ENCODE results near the gene EIF3I.
"Not testable (repeated sequence)": the region's sequence is repeated elsewhere in the genome, so short reads cannot be mapped to it uniquely, and the experiment has no call there.

EIF3I gene

DNA sequence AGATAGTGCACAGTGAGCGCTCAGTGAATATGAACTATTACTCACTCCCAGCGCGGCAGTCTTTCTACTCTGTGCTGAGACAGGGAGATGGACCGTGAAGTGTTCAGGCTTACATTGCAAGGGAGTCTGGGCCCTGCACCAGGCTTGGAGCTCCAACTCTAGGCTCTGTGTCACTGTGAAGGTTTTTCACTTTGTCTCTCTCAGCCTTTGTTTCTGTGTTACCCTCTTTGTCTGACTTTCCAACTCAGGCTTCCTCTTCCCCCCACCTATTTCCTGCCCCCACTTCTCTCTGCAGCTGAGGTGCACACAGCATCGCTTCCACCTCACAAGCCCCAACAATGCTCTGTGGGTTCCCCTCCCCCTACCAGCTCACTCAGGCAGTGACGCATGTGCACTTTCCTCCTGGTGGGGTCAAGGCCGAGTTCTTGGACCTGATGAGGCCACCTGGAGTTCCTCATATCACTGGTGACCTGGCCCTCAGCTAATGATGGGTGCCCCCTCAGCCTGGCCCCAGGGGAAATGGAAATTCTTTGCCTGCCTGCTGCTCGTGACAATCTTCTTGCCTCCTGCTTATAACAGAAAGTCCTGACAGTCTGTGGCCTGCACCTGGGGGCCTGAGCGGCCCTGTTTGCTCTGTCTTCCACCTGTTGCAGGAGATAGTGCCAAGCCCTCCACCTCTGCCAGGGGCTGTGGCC is 27.8 kb downstream of the EIF3I start:
- ATAC-seq (replicated peaks) (peak; percentile 82), DNase-seq (peak; percentile 76 to 82 (median 79))
- H3K27me3 Mint-ChIP-seq = no peaks in the 10 kb centered on the region
- no peaks in the 10 kb centered on the region for H3K9me3 Mint-ChIP-seq
- H3K36me3 Mint-ChIP-seq (ENCODE audit: insufficient read depth) = peaks cover 43% of the 10 kb centered on the region
- H3K4me1 Mint-ChIP-seq (ENCODE audit: low read depth in 2 of 2) = peaks cover 52 to 64% of the 10 kb centered on the region in 2 donors
- H3K27ac Mint-ChIP-seq = peak overlapping the region; percentile 97 to 98
- H3K4me3 Mint-ChIP-seq = peak overlapping the region; percentile 88 to 96

DNA sequence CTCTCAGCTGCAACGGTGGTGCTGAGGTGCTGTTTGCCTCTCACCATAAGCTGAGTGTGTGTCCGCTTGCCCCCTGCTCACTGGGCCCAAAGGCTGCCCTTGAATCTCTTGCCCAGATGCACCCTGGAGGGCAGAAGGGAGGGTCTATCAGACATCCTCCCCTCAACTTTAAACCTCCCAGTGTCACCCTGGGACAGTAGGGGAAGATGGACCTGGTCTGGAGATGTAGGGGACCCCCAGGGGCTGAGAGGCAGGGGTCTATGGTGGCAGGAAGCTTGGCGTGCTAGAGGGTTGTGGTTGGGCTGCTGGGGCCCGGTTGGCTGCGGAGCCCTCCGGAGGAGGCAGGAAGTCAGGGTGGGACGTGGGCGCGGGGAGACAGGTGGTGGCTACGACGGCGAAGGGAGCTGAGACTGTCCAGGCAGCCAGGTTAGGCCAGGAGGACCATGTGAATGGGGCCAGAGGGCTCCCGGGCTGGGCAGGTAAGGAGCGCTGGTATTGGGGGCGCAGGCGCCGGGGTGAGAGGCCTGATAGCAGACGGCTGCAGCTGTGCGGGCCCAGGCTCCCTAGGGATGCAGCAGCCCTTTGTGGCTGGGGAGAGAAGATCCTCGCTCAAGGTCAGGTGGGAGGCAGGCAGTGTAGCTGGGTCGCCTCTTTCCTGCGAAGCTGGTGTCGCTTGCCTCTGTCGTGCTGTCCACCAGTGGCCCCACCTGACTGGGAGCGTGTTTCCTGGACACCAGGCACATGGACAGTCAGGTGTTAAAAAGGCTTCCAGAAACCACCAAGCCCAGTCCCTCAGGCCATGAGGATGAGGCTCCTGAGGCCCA is 28.9 kb downstream of the EIF3I start, which contains the start of gene LCK:
Gene LCK (plus strand): TSS at position 373 of the 824 bp plus-strand sequence. CDS start 23,065 bp downstream, outside the sequence.
- no peaks in the 10 kb centered on the region for H3K9me3 Mint-ChIP-seq
- peak within 1 kb of the TSS; percentile 88 to 96 for H3K4me3 Mint-ChIP-seq
- H3K27me3 Mint-ChIP-seq = no peaks in the 10 kb centered on the region
- peaks cover 58 to 69% of the 10 kb centered on the region in 2 donors for H3K4me1 Mint-ChIP-seq (ENCODE audit: low read depth in 2 of 2)
- peaks cover 51% of the 10 kb centered on the region for H3K36me3 Mint-ChIP-seq (ENCODE audit: insufficient read depth)
- peak; percentile 33 to 53 (median 51) for DNase-seq
- peak within 1 kb of the TSS; percentile 97 to 98 for H3K27ac Mint-ChIP-seq
- ATAC-seq (replicated peaks) = peak; percentile 21

DNA sequence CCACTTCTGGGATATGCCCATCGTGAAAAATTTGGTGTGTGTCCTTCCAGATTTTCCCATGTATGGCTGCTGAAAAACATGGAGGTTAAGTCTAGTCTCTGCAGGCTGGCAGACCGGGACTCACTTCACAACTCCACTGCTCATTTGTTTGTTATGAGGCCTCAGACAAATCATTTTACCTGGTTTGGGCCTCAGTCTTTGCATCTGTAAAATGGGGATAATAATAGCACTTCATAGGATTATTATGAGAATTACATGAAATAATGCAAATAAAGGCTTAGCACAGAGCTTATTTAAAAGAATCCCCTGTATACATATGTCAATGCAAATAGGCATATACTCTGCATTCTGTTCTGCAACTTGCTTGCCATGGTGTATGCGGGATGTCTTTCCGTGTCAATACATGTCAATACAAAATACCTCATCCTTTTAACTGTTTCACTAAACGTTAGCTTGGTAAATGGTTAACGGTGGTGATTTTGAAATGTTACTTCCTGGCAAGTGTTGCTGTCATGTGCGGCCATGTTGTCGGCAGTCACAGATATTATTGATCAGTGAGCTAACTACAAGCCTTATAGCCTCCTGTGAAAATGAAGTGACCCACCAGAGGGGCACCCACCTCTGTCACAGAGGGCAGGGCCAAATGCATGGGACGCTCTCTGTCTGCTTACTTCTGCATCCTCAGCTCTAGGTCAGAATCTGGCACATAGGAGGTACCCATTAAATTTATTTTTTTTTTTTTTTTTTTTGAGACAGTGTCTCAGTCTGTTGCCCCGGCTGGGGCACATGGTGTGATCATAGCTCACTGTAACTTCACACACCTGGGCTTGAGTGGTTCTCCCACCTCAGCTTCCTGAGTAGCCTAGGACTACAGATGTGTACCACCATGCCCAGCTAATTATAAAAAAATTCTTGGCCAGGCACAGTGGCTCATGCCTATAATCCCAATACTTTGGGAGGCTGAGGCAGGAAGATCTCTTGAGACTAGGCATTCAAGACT is 33.2 kb downstream of the EIF3I start:
- peak overlapping the region; percentile 97 to 98 for H3K27ac Mint-ChIP-seq
- peak overlapping the region; percentile 88 to 96 for H3K4me3 Mint-ChIP-seq
- H3K36me3 Mint-ChIP-seq (ENCODE audit: insufficient read depth) = peaks cover 75% of the 10 kb centered on the region
- DNase-seq (peak in 1 of 3 experiments; percentile 21), ATAC-seq (replicated peaks) (peak; percentile 28)
- H3K9me3 Mint-ChIP-seq = no peaks in the 10 kb centered on the region
- H3K27me3 Mint-ChIP-seq = no peaks in the 10 kb centered on the region
- peaks cover 58 to 61% of the 10 kb centered on the region in 2 donors for H3K4me1 Mint-ChIP-seq (ENCODE audit: low read depth in 2 of 2)

DNA sequence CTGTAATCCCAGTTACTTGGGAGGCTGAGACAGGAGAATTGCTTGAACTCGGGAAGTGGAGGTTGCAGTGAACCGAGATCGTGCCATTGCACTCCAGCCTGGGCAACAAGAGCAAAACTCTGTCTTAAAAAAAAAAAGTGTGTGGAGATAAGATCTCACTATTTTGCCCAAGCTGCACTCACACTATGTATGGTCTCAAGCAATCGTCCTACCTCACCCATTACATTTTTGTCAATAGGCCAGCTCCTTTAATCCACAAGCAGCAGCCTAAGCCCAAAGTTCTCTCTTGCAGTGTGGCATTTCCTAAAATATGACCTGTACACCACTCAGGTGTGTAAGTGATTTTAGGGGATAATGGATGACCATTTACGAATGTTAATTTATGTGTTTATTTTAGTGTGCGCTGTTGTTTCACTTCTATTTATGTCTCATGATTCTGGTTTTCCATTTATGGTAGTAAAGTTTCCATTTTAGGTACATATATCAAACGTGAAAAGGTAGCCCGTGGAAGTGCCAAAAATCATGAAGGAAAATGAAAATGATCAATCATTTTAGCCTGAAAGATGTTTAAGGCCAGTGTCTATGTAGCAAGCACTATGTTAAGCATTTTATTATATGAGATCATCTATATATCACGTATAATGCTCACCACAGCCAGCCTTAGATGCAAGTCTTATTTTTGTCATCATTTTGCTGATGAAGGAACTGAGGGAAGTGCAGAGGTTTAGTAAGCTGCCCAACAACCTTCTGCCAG is 34.4 kb downstream of the EIF3I start:
- DNase-seq (no peak), ATAC-seq (replicated peaks) (peak; percentile 19)
- Mint-ChIP-seq H3K9me3 (no peaks in the 10 kb centered on the region), H3K4me1 (ENCODE audit: low read depth in 2 of 2) (peaks cover 52 to 55% of the 10 kb centered on the region in 2 donors), H3K36me3 (ENCODE audit: insufficient read depth) (peaks cover 77% of the 10 kb centered on the region), H3K27me3 (no peaks in the 10 kb centered on the region), H3K4me3 (peak overlapping the region; percentile 75 to 79), H3K27ac (peak overlapping the region; percentile 91 to 94)

DNA sequence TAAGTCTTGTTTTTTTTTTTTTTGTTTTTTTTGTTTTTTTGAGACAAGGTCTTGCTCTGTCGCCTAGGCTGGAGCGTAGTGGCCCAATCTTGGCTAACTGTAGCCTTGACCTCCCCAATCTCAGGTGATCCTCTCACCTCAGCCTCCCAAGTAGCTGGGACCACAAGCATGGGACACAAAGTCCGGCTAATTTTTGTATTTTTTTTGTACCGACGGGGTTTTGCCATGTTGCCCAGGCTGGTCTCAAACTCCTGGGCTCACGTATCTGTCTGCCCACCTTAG is 35.0 kb downstream of the EIF3I start:
- Mint-ChIP-seq H3K36me3 (ENCODE audit: insufficient read depth) (peaks cover 77% of the 10 kb centered on the region), H3K27ac (peak overlapping the region; percentile 91 to 94), H3K4me3 (peak overlapping the region; percentile 75 to 79), H3K9me3 (no peaks in the 10 kb centered on the region), H3K4me1 (ENCODE audit: low read depth in 2 of 2) (peaks cover 47 to 52% of the 10 kb centered on the region in 2 donors), H3K27me3 (no peaks in the 10 kb centered on the region)
- no peak for ATAC-seq (replicated peaks)
- DNase-seq = no peak

DNA sequence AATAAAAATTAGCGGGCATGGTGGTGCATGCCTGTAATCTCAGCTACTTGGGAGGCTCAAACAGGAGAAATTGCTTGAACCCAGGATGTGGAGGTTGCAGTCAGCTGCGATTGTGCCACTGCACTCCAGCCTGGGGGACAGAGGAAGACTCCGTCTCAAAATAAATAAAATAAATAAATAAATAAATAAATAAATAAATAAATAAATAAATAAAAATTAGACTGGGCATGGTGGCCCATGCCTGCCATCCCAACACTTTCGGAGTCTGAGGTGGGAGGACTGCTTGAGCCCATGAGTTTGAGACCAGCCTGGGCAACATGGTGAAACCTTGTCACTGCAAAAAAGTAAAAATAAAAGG is 41.0 kb downstream of the EIF3I start:
- not testable (repeated sequence) for DNase-seq; H3K27me3 Mint-ChIP-seq; ATAC-seq (replicated peaks); H3K9me3 Mint-ChIP-seq
- Mint-ChIP-seq H3K36me3 (ENCODE audit: insufficient read depth) (peaks cover 67% of the 10 kb centered on the region), H3K4me3 (peak overlapping the region; percentile 64 to 72), H3K27ac (peak overlapping the region; percentile 62 to 88), H3K4me1 (ENCODE audit: low read depth in 2 of 2) (peaks cover 37 to 40% of the 10 kb centered on the region in 2 donors)

DNA sequence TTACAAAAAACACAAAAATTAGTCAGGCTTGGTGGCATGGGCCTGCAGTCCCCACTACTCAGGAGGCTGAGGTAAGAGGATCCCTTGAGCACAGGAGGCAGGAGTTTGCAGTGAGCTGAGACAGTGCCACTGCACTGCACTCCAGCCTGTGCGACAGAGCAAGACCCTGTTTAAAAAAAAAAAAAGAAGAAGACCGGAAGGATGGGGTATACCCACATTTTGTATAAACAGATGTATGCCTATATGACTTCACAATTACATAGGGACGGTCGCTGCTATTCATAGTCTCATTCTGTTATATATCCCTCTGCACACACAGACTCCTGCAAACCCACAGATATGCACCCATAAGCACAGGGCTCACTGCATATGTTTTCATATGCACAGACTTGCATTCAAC is 41.5 kb downstream of the EIF3I start:
- peak; percentile 90 for ATAC-seq (replicated peaks)
- Mint-ChIP-seq H3K27ac (peak overlapping the region; percentile 62 to 88), H3K36me3 (ENCODE audit: insufficient read depth) (peaks cover 62% of the 10 kb centered on the region), H3K4me3 (peak overlapping the region; percentile 64 to 72), H3K4me1 (ENCODE audit: low read depth in 2 of 2) (peaks cover 37 to 40% of the 10 kb centered on the region in 2 donors), H3K9me3 (no peaks in the 10 kb centered on the region), H3K27me3 (no peaks in the 10 kb centered on the region)
- DNase-seq = peak in 1 of 3 experiments; percentile 16

DNA sequence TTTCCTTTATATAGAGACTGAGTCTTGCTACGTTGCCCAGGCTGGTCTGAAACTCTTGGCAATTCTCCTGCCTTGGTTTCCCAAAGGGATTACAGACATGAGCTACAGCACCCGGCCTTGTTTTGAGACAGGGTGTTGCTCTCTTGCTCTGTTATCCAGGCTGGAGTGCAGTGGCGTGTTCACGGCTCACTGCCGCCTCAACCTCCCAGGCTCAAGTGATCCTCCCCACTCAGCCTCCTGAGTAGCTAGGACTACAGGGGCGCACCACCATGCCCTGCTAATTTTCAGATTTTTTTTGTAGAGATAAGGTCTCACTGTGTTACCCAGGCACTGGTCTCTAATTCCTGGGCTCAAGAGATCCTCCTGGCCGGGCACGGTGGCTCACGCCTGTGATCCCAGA is 43.6 kb downstream of the EIF3I start:
- no peaks in the 10 kb centered on the region for H3K27me3 Mint-ChIP-seq
- DNase-seq (no peak), ATAC-seq (replicated peaks) (no peak)
- H3K9me3 Mint-ChIP-seq = no peaks in the 10 kb centered on the region
- H3K4me1 Mint-ChIP-seq (ENCODE audit: low read depth in 2 of 2) = peaks cover 35 to 41% of the 10 kb centered on the region in 2 donors
- H3K27ac Mint-ChIP-seq = peak overlapping the region; percentile 62 to 93
- peaks cover 58% of the 10 kb centered on the region for H3K36me3 Mint-ChIP-seq (ENCODE audit: insufficient read depth)
- peak overlapping the region; percentile 64 to 72 for H3K4me3 Mint-ChIP-seq

DNA sequence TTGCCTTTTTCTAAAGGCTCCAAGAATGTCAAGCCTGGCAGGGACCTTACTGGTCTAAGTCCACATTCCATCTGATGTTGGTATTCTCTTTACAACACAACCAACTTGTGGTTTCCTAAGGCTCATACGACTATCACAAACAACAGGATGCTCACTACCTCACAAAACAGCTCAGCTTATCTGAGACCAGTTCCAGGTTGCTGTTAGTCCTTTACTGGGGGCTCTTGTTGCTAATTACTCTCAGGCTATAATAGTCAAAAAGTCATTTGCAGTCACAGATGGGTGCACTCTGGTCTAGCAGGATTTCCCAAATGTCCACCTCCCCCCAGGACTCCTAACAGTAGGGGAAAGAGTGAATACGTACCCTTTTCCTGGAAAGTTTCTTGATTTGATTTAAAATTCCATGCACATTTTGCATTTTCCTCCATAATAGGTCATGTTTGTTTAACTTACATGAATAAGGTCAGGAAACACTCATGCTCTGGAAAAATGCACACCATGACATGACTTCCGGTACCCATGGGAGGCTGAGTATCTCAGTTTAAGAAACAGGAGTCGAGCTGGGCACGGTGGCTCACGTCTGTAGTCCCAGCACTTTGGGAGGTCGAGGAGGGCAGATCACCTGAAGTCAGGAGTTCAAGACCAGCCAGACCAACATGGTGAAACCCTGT is 44.8 kb downstream of the EIF3I start:
- Mint-ChIP-seq H3K27ac (peak overlapping the region; percentile 62 to 93), H3K4me3 (peak overlapping the region; percentile 49 to 72), H3K27me3 (no peaks in the 10 kb centered on the region), H3K4me1 (ENCODE audit: low read depth in 2 of 2) (peaks cover 45 to 52% of the 10 kb centered on the region in 2 donors), H3K36me3 (ENCODE audit: insufficient read depth) (peaks cover 59% of the 10 kb centered on the region), H3K9me3 (no peaks in the 10 kb centered on the region)
- ATAC-seq (replicated peaks) (peak; percentile 35), DNase-seq (no peak)

DNA sequence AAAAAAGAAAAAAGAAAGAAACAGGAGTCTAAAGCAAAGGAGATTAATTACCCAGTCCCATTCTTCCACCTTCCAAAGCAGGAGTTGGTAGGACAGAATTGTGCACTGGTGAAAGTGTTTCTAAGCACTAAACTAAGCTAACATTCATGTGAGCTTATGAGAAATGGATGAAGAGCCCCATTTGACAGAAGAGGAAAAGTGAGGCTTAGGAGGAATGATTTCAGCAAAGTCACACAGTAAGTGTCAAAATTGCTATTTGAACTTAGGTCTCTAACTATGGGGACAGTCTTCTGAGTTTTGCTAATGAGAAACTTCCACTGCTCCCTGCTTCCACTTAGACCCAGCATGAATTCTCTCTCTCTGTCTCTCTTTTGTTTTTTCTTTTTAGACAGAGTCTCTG is 47.5 kb downstream of the EIF3I start:
- Mint-ChIP-seq H3K4me1 (ENCODE audit: low read depth in 2 of 2) (peaks cover 57 to 64% of the 10 kb centered on the region in 2 donors), H3K27me3 (no peaks in the 10 kb centered on the region), H3K27ac (peak overlapping the region; percentile 44 to 88), H3K9me3 (no peaks in the 10 kb centered on the region), H3K36me3 (ENCODE audit: insufficient read depth) (peaks cover 67% of the 10 kb centered on the region), H3K4me3 (peak overlapping the region in 1 of 2 donors; percentile 31)
- ATAC-seq (replicated peaks) (no peak), DNase-seq (no peak)

DNA sequence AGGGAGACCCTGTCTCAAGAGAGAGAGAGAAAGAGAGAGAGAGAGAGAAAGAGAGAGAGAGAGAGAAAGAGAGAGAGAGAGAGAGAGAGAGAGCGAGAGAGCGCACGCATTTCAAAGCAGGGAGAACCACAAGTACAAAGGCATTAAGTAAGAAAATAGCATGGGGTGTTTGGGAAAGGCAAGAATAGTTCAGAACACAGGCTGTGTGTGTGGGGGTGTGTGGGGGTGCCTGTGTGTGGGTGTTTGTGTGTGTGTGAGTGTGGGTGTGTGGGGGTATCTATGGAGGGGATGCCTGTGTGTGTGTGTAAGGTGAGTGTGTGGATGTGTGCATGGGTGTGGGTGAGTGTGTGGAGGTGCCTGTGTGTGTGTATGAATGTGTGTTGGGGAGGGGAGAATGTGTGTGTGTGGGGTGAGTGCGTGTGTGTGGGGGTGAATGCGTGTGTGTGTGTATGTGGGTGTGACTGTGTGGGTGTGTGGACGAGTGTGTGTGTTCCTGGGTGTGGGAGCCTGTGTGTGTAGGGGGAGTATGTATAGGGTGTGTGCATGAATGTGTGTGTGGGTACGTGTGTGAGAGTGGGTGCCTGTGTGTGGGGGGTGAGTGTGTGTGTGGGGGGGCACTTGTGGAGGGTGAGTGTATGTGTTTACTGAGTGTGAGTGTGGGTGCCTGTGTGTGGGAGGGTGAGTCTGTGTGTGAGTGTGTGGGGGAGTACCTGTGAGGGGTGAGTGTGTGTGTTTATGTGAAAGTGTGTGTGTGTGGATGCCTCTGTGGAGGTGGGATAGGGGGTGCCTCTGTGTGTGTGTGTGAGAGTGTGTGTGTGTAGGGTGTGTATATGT is 50.6 kb downstream of the EIF3I start:
- H3K27ac Mint-ChIP-seq = peak overlapping the region; percentile 91 to 96
- DNase-seq (no peak), ATAC-seq (replicated peaks) (peak; percentile 4)
- no peaks in the 10 kb centered on the region for H3K27me3 Mint-ChIP-seq
- H3K4me3 Mint-ChIP-seq = peak overlapping the region; percentile 76 to 85
- H3K36me3 Mint-ChIP-seq (ENCODE audit: insufficient read depth) = peaks cover 82% of the 10 kb centered on the region
- H3K4me1 Mint-ChIP-seq (ENCODE audit: low read depth in 2 of 2) = peaks cover 49 to 58% of the 10 kb centered on the region in 2 donors
- no peaks in the 10 kb centered on the region for H3K9me3 Mint-ChIP-seq

Data from effector memory CD8-positive, alpha-beta T cell (primary cell).